ENCODE results near the gene STX8. TPM values are rescaled to one million over a fixed set of nuclear protein-coding genes. Genes with fewer than 3 reads are reported as not detected.
"Not testable (repeated sequence)": the region's sequence is repeated elsewhere in the genome, so short reads cannot be mapped to it uniquely, and the experiment has no call there.

The STX8 gene
- total and polyA plus RNA-seq, 3 donors from 2014 or later: 103 to 160 (median 125) TPM

DNA sequence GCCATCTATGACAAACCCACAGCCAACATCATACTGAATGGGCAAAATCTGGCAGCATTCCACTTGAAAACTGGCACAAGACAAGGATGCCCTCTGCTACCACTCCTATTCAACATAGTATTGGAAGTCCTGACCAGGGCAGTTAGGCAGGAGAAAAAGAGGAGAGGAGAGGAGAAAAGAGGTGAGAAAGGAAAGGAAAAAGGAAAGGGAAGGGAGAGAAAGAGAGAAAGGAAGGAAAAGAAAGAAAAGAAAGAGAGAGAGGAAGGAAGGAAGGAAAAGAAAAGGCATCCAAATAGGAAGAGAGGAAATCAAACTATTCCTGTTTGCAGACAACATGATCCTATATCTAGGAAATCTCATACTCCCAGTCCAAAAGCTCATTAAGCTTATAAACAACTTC, 11.5 kb downstream of the STX8 start:
- H3K4me3 ChIP-seq: no peak overlapping the region
- H3K36me3 ChIP-seq (ENCODE audit: low read depth, missing control alignments): no peaks in the 10 kb centered on the region
- H3K27me3 ChIP-seq: no peaks in the 10 kb centered on the region
- H3K9me3 ChIP-seq: no peaks in the 10 kb centered on the region
- DNase-seq: no peak
- H3K4me1 ChIP-seq: no peaks in the 10 kb centered on the region
- TF ChIP-seq POLR2A (IDR thresholded peaks at IDR 0.05) (no peak), CTCF (IDR thresholded peaks at IDR 0.05) (no peak)
- intact Hi-C loops (cut with DNase I; ENCODE audit: low total_unique reads): no loop called here
- H3K27ac ChIP-seq: no peak overlapping the region

DNA sequence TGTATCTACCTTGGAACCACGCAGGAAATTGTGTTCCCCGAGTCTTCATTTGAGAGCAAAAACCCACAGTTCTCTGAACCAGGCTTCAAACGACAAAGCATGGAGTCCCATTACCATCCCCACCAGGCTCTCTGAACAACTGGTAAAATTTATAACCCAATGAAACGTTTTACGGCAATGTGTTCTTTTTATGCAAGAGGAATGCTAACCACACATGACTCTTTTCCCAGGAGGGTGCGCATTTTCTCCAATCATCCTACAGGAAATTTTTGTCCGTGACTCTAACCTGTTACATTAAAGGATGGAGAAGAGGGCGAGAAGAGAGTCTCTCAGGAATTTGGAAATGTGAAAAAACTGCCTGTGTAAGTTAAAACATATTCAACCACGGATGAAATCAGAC, 17.8 kb downstream of the STX8 start:
- Histone ChIP-seq H3K27me3 (no peaks in the 10 kb centered on the region), H3K36me3 (ENCODE audit: low read depth, missing control alignments) (no peaks in the 10 kb centered on the region), H3K9me3 (no peaks in the 10 kb centered on the region), H3K27ac (no peak overlapping the region), H3K4me1 (peaks cover 3% of the 10 kb centered on the region), H3K4me3 (no peak overlapping the region)
- intact Hi-C loops (cut with DNase I; ENCODE audit: low total_unique reads): no loop called here
- TF ChIP-seq CTCF (IDR thresholded peaks at IDR 0.05) (no peak), POLR2A (IDR thresholded peaks at IDR 0.05) (no peak)
- DNase-seq: no peak
- 54 to 68% methylated on average over 9 of the region's 9 CpGs for WGBS, 2 donors

GRCh38 chr17:9557161-9557755, 18.4 kb downstream of the STX8 start:
- 59 to 63% methylated on average over 9 to 10 of the region's 10 CpGs for WGBS, 2 donors
- H3K27ac ChIP-seq: peak overlapping the region in 1 of 2 donors; percentile 29
- intact Hi-C loops (cut with DNase I; ENCODE audit: low total_unique reads): no loop called here

DNA sequence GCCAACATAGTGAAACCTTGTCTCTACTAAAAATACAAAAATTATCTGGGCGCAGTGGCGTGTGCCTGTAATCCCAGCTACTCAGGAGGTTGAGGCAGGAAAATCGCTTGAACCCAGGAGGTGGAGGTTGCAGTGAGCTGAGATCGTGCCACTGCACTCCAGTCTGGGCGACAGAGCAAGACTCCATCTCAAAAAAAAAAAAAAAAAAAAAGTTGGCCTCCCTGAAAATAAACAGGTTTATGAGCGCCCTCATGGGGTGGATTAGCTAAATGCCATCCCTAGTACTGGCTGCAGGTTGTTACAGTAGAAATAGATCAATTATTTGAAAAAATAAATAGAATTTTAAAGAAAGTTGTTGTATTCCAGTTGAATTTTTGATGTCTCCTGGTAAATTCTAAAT, 20.9 kb downstream of the STX8 start:
- H3K27me3 ChIP-seq; H3K4me1 ChIP-seq; H3K27ac ChIP-seq; H3K36me3 ChIP-seq (ENCODE audit: low read depth, missing control alignments); intact Hi-C loops (cut with DNase I; ENCODE audit: low total_unique reads); H3K9me3 ChIP-seq; H3K4me3 ChIP-seq: not testable (repeated sequence)
- TF ChIP-seq CTCF (IDR thresholded peaks at IDR 0.05): peak in 1 of 3 experiments; percentile 33
- 79% methylated on average over 6 of the region's 6 CpGs for WGBS, 2 donors
- peak; percentile 43 for DNase-seq

More at GRCh38 chr17:9557161-9557755, 18.4 kb downstream of the STX8 start:
- H3K4me1 ChIP-seq: peaks cover 3% of the 10 kb centered on the region
- TF ChIP-seq CTCF (IDR thresholded peaks at IDR 0.05) (no peak), POLR2A (IDR thresholded peaks at IDR 0.05) (no peak)
- no peaks in the 10 kb centered on the region for H3K9me3 ChIP-seq
- DNase-seq: no peak
- no peaks in the 10 kb centered on the region for H3K27me3 ChIP-seq
- no peak overlapping the region for H3K4me3 ChIP-seq
- no peaks in the 10 kb centered on the region for H3K36me3 ChIP-seq (ENCODE audit: low read depth, missing control alignments)

DNA sequence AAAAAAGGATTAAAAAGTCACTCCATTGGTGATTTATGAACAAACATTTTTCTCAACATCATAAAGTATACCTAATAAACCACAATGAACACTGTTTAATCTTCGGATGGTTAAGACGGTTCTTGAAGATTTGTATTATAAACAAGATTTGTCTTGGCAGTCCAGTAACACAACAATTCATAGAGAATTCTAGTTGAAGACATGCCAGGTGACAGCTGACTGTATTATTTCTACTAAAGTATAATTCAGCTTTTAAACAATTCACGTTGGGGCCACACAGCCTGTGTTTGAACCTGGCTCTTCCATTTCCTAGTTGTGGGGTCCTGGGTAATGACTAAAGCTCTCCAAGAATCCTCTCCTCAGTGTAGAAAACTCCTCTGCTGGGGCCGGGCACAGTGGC, 22.0 kb downstream of the STX8 start:
- peaks cover 3% of the 10 kb centered on the region for H3K4me1 ChIP-seq
- 64 to 68% methylated on average over 4 of the region's 4 CpGs for WGBS, 2 donors
- no peak for TF ChIP-seq CTCF (IDR thresholded peaks at IDR 0.05)
- no peak for TF ChIP-seq POLR2A (IDR thresholded peaks at IDR 0.05)
- intact Hi-C loops (cut with DNase I; ENCODE audit: low total_unique reads): no loop called here
- no peaks in the 10 kb centered on the region for H3K9me3 ChIP-seq
- H3K27ac ChIP-seq: no peak overlapping the region
- H3K36me3 ChIP-seq (ENCODE audit: low read depth, missing control alignments): no peaks in the 10 kb centered on the region
- no peak for DNase-seq
- no peak overlapping the region for H3K4me3 ChIP-seq
- H3K27me3 ChIP-seq: no peaks in the 10 kb centered on the region
